HG03457 (cell line): ENCODE measurements around the gene DYNLT2.
A peak's percentile ranks its signal among the peaks of the same experiment; 100 is the strongest.
"Not testable (repeated sequence)": the region's sequence is repeated elsewhere in the genome, so short reads cannot be mapped to it uniquely, and the experiment has no call there.

Source experiments
- ATAC-seq: cut with Tn5 transposase; IDR thresholded peaks from one replicate; pipeline ENCODE4 v1.9.1; 2021; ENCODE audit warnings: moderate number of reproducible peaks; ENCODE audit not compliant: unreplicated experiment

Gene DYNLT2

DNA sequence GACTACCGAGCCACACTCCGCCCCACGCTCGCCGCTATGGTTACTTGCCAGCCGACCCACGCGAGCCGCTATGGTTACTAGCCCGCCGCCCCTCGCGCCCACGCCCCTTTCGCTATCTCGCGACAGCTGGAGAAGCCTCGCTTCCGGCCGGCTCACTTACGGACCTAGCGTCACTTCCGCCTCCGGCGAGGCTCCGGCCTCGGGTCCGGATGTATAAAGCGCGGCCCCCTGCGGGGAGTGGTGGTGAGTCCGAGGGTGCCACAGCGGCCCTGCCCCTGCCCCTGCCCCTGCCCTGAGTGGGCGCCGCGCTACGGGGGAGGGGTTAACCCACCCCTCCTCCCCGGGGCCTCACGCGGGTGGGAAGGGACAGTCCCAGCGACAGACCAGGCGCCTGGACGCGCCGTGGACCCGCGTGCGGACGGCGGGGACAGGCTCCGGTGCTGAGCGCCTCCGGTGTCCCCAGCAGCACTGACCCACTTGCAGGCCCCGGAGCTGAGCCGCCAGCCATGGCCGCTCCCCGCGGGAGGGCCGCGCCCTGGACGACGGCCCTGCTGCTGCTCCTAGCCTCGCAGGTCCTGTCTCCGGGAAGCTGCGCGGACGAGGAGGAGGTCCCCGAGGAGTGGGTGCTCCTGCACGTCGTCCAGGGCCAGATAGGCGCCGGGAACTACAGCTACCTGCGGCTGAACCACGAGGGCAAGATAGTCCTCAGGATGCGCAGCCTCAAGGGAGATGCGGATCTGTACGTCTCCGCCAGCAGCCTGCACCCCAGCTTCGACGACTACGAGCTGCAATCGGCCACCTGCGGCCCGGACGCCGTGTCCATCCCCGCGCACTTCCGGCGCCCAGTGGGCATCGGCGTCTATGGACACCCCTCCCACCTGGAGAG, 49.2 kb downstream of the DYNLT2 start, which contains the start of the genes C6orf120 and WDR27:
Gene C6orf120 (plus strand): TSS at position 173 of the 886 bp plus-strand sequence. CDS start 334 bp downstream, at position 507.
Gene WDR27 (minus strand): TSS at position 76 of the 886 bp plus-strand sequence. CDS start 13,024 bp downstream, outside the sequence.
- peak; percentile 97 for ATAC-seq

DNA sequence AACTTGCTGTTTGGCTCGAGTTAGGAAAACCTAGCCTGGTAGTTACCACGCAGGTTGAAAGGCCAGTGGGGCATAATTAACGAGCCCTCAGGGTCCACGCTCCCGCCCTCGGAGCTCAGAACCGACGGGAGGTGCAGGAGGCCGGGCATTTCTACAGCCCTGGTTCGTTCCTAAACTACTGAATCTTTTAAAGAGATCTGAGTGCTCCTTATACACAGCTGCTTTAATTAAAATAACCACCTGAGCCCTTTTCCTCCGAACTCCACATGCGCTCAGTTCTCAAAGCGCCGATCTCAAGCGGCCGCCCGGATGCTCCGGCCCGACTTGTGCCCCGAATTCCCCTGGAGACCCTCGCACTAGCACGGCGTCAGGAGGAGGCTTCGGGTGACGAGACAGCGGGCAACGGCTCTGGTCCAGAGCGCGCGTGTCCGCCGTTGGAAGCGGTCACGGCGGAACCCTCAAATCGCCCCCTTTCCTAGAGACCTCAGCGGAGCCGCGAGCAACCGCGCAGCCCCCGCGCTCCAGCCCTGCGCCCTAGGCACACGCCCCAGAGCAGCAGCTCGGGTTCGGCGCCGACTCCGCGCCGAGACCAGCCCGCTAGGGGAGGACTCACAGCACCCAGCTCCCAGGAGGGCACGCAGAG, 49.9 kb downstream of the DYNLT2 start:
- no peak for ATAC-seq

DNA sequence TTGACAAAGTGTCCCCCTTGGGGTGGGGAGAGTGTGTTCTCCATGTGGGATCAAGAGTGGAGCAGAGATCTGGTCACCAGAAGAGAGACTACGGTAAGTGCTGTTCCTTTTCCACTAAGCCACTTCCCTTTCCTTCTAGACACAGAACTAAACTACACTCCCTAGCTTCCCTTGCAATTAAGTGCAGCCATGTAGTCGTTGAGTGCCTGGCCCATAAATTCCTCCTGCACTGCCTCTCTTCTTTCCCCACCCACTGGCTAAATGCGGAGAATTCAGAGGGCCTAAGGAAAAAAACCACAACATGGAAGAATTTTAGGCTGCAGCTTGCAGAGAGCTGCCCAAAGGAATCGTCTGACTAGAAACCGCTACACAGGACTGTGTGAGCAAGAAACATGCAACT, 51.1 kb downstream of the DYNLT2 start:
- no peak for ATAC-seq

DNA sequence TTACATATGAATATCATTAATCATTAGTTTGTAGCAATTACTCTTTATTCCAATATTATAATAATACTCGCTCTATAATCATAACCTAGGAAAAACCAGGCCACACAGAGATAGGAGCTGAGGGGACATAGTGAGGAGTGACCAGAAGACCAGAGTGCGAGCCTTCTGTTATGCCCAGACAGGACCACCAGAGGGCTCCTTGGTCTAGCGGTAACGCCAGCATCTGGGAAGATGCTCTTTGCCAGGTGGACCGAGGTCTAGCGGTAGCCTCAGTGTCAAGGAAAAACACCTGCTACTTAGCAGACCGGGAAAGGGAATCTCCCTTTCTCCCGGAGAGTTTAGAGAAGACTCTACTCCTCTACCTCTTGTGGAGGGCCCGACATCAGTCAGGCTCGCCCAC, 54.3 kb downstream of the DYNLT2 start:
- not testable (repeated sequence) for ATAC-seq

DNA sequence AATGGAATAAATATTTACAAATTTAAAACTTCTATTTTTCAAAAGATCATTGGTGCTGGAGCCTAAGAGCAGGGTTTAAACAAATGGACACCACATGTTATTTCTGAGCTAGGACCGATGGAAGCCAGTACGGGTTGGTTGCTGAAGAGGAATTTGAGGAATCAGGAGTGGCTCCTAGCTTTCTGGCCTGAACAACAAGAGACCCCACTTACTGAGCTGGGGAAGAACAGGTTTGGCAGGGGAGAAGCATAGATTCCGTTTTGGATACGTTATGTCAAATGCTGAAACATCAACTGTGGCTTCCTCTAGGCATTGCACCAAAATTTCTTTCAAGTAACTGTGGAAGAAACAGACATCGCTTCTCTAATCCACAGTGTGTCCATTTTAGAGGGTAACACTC, 56.2 kb downstream of the DYNLT2 start:
- no peak for ATAC-seq

DNA sequence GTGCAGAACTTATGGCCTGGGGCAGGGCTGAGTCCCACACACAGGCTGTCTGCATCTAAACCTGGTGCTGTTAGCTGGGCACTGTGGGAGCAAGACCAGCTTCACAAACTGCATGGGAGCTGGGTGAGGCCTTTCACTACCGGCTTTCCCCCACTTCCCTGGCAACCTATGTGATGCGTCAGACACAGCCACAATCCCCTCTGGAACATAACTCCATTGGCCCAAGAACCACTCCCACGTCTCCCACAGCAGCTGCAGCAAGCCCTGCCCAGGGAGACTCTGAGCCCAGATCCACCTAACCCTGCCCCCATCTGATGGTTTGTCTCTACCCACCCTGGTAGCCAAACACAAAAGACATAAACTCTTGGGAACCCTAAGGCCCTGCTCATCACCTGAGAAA, 58.9 kb downstream of the DYNLT2 start:
- ATAC-seq = no peak

DNA sequence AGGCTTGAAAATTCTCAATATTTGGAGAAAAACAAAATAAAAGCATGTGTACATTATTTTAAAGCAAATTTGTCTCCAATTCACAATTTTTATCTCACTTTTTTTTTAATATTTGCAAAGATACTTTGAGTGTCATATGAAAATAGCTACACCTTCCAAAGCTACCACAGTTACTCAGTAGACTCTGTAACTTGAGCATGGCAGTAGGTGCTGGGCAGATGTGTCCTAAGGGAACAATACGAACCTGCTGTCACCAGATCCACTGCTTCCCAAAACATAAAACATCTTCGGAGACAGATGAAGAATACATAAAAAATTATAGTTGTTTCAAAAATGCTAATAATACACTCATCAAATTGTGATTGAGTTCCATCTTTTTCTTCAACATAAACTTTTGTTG, 60.1 kb downstream of the DYNLT2 start:
- ATAC-seq = no peak
